SH-SY5Y (cell line): Measurements from ENCODE around the gene SLC9A9.

ENCODE experiments used
- GATA2 ChIP-seq: IDR thresholded peaks from 2 replicates; pipeline ENCODE4 v1.6.1; 2011; ENCODE audit warnings: mild to moderate bottlenecking, low read depth, low read length
- GATA3 ChIP-seq: IDR thresholded peaks from 2 replicates; pipeline ENCODE4 v1.6.1; 2011; ENCODE audit warnings: low read depth, mild to moderate bottlenecking, low read length, moderate library complexity

DNA sequence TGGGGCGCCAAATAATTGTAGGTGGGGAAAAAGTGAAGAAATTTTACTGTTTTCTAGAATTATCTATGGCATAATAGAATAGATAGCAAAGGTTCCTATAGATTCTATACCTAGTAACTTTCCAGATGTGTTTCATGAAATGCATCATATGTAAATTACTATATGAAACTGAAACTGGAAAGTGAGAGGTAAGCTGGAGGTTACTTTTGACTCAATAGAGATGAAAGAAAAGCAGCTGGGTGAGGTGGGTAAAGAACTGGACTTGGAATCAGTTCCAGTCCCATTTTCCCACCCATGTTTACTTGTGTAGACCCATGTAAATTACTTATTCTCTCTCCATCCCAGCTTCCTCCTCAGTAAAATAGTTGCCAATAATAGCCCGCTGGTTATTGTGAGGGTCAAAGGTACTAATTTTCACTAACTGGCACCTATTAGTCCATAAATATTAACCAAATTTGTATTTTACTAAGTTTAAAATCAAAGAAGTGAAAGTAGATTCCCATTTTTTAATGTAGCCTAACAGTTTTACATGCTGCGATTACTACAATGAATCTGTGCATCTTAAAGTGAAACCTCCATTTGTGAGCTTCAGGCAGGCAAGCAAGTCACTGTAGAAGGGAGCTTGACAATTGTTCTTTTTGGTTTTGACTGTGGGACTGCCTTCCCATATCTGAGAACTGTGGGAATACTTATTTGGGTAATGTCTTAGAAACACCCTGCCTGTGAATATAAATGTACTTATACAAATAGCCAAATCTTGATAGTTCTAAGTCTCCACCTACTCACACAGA lies 312.1 kb downstream of the SLC9A9 start:
- TF ChIP-seq GATA3 (no peak), GATA2 (no peak)
